NT2/D1 (cell line): Measurements from ENCODE around the gene FLOT2.

Experiments
- DNase-seq: peaks from one replicate; pipeline ENCODE4 v3.0.0-alpha.2; 2011; ENCODE audit warnings: low read depth, low spot score
- H3K27me3 ChIP-seq: 2 replicates; pipeline ENCODE4 v1.6.0; 2011; ENCODE audit warnings: mild to moderate bottlenecking; ENCODE audit not compliant: insufficient read length, insufficient read depth
- H3K36me3 ChIP-seq: 2 replicates; pipeline ENCODE4 v1.6.1; 2011; ENCODE audit warnings: mild to moderate bottlenecking, low read length, mixed read lengths; ENCODE audit not compliant: insufficient read depth, insufficient read length
- H3K4me1 ChIP-seq: 2 replicates; pipeline ENCODE4 v1.5.1; 2011; ENCODE audit not compliant: insufficient read depth, insufficient read length
- H3K4me3 ChIP-seq: 2 replicates; pipeline ENCODE4 v1.5.1; 2011; ENCODE audit warnings: low read depth; ENCODE audit not compliant: insufficient read length
- H3K9ac ChIP-seq: 2 replicates; pipeline ENCODE4 v1.6.0; 2011; ENCODE audit warnings: low read depth; ENCODE audit not compliant: insufficient read length
- H3K9me3 ChIP-seq: 2 replicates; pipeline ENCODE4 v1.5.1; 2011; ENCODE audit warnings: mild to moderate bottlenecking, low read length; ENCODE audit not compliant: insufficient read depth
- SUZ12 ChIP-seq: IDR thresholded peaks from 2 replicates; pipeline ENCODE4 v1.6.1; 2011; ENCODE audit not compliant: insufficient read length, insufficient read depth; ENCODE audit errors: extremely low read depth
- YY1 ChIP-seq: IDR thresholded peaks from 2 replicates; pipeline ENCODE4 v1.6.1; 2011; ENCODE audit not compliant: insufficient read length, insufficient read depth
- ZNF274 ChIP-seq: IDR thresholded peaks from 2 replicates; pipeline ENCODE4 v1.6.1; 2011; ENCODE audit warnings: mild to moderate bottlenecking, low read depth, low read length

FLOT2 gene

DNA sequence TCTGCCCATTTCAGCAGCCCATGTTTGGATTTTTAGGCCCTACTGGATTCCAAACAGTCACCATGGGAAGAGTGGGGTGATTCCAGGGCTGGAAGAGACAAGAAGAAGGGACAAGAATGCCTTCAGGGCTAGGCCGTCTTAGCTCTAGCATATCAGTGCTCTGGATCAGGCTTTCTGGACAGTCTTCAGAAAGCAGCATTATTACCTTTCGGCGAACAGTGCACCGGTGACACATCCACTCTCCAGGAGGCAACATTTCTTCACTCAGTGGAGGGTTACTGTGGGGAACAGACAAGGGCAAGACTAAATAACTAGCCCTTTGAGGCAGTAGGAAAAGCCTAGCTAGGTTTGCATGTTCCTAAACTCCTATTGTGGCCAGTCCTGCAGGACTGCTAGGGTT lies 29.3 kb upstream of the FLOT2 start:
- no peaks in the 10 kb centered on the region for H3K4me1 ChIP-seq
- no peaks in the 10 kb centered on the region for H3K27me3 ChIP-seq
- peaks cover 48% of the 10 kb centered on the region for H3K36me3 ChIP-seq
- no peak for DNase-seq
- no peak overlapping the region for H3K4me3 ChIP-seq
- peaks cover 5% of the 10 kb centered on the region; the same call in 1 of the 2 replicates for H3K9me3 ChIP-seq
- H3K9ac ChIP-seq = no peak overlapping the region
- TF ChIP-seq SUZ12 (no peak), YY1 (no peak), ZNF274 (no peak)

DNA sequence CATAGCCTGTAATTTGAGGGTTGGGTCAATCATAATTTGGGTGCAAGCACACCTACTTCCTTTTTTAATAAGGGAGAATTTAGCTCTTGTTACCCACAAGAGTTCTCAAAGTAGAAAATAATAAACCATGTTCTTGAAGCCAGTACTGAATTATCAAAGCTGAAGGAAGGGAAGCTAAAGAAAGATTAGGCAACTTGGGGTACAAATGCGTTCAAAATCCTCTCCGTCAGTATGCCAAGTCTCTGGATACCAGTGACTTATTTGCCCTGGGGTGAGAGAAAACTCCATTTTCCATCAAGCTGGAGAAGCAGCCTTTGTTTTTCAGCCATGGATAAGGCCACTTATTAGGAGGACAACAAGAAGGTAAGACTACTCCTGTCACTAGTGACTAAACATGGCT lies 28.8 kb upstream of the FLOT2 start:
- Histone ChIP-seq H3K27me3 (no peaks in the 10 kb centered on the region), H3K4me3 (no peak overlapping the region), H3K9ac (no peak overlapping the region), H3K4me1 (no peaks in the 10 kb centered on the region), H3K36me3 (peaks cover 52% of the 10 kb centered on the region), H3K9me3 (peaks cover 5% of the 10 kb centered on the region; the same call in 1 of the 2 replicates)
- no peak for TF ChIP-seq SUZ12
- TF ChIP-seq YY1 = no peak
- TF ChIP-seq ZNF274 = no peak
- DNase-seq = no peak

DNA sequence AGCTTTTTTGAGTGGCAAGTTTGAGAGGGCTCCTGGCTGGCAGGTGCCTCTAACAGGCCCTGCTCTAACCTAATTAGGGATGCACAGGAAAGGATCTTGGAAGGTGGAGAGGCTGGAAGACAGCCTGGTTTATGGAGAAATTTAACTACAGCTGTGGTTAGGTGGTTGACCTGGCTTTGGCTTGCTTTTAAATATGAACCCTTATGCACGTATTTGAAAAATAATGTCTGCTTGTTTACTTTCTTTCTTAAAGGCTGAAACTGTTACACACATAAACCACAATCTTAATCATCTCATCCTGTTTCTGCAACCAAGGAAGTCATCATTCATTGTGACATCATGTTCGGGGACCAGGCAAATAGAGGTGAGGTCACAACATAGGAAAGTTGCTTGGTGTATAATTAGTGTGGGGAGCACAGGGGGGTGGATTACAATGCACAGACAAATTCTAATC lies 28.4 kb upstream of the FLOT2 start:
- Histone ChIP-seq H3K27me3 (no peaks in the 10 kb centered on the region), H3K4me1 (no peaks in the 10 kb centered on the region), H3K4me3 (no peak overlapping the region), H3K9me3 (peaks cover 5% of the 10 kb centered on the region; the same call in 1 of the 2 replicates), H3K9ac (no peak overlapping the region), H3K36me3 (peaks cover 56% of the 10 kb centered on the region)
- DNase-seq = no peak
- TF ChIP-seq ZNF274 = no peak
- TF ChIP-seq SUZ12 = no peak
- TF ChIP-seq YY1 = no peak

DNA sequence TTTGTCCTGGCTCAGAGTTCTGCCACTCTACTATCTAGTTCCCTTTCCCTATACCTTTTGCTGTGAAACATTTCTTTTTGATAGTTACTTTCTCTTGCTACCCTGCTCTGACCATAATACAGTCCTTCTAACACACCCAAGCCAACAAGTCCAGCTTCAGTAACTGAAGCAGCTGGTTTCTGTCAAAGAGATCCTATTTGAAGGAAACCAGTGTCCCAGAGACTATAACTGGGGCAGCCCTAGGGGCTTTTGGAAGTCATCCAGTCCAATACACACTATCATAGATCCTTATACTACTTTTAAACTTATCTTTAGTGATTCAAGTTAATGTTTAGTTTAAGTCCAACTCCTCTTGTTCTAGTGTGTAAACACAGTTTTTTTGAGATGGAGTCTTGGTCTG lies 22.7 kb upstream of the FLOT2 start:
- no peak for DNase-seq
- peaks cover 83% of the 10 kb centered on the region for H3K36me3 ChIP-seq

DNA sequence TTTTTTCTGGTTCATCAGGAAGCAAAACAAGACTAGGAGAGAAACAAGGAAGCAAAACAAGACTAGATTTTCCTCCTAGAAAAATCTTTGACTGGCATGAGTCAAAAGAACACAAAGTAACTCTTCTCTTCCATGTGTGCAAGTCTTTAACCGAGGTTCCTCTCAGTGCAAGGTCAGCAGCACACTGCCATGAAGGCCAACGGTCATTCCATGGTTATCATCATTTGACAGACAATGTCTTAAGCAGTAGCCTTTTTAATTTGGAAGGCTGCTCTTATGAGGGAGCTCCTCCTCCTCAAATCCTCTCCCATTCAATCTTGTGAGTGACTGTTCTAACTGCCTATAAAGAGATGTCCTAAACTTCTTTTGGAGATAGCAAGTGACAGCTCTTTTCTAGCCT lies 20.8 kb upstream of the FLOT2 start:
- no peak for TF ChIP-seq ZNF274
- TF ChIP-seq SUZ12 = no peak
- TF ChIP-seq YY1 = no peak
- Histone ChIP-seq H3K9ac (no peak overlapping the region), H3K36me3 (peaks cover 88% of the 10 kb centered on the region), H3K4me1 (no peaks in the 10 kb centered on the region), H3K4me3 (no peak overlapping the region), H3K27me3 (no peaks in the 10 kb centered on the region), H3K9me3 (no peaks in the 10 kb centered on the region)
- DNase-seq = no peak

More for the DNA sequence above, 22.7 kb upstream of the FLOT2 start:
- H3K9me3 ChIP-seq = no peaks in the 10 kb centered on the region
- no peaks in the 10 kb centered on the region for H3K4me1 ChIP-seq
- H3K27me3 ChIP-seq = no peaks in the 10 kb centered on the region
- no peak overlapping the region for H3K4me3 ChIP-seq
- no peak overlapping the region for H3K9ac ChIP-seq
- TF ChIP-seq YY1 (no peak), SUZ12 (no peak), ZNF274 (no peak)

DNA sequence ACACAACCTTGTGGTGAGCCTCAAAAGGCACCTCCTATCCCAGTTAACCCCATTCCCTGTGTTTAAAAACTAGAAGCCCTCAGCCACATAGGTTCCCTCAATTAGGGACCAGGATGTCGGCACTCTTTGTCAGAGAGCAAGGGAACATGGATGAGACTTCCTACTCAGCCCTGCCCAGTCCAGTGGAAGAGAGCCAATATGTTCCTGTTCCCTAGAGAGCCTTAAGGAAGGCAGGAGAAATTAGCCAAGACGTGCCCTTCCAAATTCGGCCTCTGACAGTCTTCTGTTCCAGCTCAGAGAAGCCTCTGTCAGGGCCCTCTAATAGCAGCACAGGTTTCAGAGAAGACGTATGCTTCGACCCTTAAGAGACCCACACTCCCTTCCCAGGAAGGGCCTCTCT lies 19.9 kb upstream of the FLOT2 start:
- H3K9ac ChIP-seq = no peak overlapping the region
- peaks cover 90% of the 10 kb centered on the region for H3K36me3 ChIP-seq
- TF ChIP-seq YY1 = no peak
- TF ChIP-seq SUZ12 = no peak
- TF ChIP-seq ZNF274 = no peak

DNA sequence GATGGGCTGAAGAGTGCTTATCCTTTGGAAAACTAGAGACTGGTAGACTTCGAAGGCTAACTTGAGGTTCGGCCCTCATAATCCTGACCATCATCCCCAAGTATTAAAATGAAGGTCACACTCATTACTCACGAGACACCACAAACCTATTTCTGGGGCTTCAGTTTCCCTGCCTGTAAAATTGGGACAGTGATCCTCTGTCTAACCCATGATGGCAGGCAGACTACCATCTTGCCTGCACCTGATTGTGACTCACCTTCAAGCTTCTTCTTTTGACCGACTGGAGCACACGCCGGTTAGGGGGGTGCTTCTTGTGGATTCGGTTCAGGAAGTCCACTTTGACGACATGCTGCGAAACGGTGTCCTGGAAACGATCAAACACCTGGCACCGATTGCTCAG lies 19.5 kb upstream of the FLOT2 start:
- Histone ChIP-seq H3K9ac (no peak overlapping the region), H3K4me1 (no peaks in the 10 kb centered on the region), H3K9me3 (no peaks in the 10 kb centered on the region), H3K36me3 (peaks cover 91% of the 10 kb centered on the region), H3K4me3 (no peak overlapping the region), H3K27me3 (no peaks in the 10 kb centered on the region)
- no peak for TF ChIP-seq ZNF274
- no peak for TF ChIP-seq YY1
- no peak for TF ChIP-seq SUZ12
- DNase-seq = no peak

More for the DNA sequence above, 19.9 kb upstream of the FLOT2 start:
- Histone ChIP-seq H3K4me3 (no peak overlapping the region), H3K27me3 (no peaks in the 10 kb centered on the region), H3K4me1 (no peaks in the 10 kb centered on the region), H3K9me3 (no peaks in the 10 kb centered on the region)
- no peak for DNase-seq

DNA sequence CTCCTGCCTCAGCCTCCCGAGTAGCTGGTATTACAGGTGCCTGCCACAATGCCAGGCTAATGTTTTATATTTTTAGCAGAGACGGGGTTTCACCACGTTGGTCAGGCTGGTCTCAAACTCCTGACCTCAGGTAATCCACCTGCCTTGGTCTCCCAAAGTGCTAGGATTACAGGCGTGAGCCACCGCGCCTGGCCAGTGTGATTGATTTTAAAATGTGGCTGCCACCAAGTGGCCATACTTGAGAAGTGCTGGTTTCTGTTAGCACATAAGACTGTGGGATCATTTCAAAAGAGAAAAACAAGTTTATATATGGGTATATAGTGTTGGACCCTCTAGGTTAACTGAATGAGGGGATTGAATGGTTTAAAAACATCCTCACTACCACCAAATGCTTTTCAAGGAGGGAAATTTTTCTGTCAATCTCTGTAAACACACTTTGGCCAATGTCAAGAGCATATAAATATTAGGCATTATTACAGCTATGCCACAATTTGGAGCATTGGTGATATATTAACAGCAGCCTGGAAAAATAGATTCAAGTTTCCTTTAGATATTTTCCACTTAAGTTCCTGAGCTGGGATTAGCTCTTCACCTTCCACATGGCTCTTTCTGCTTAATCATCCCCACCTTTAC lies 18.9 kb upstream of the FLOT2 start:
- TF ChIP-seq ZNF274 (no peak), YY1 (no peak), SUZ12 (no peak)
- Histone ChIP-seq H3K4me3 (no peak overlapping the region), H3K9ac (no peak overlapping the region), H3K27me3 (no peaks in the 10 kb centered on the region), H3K4me1 (no peaks in the 10 kb centered on the region), H3K9me3 (no peaks in the 10 kb centered on the region), H3K36me3 (peaks cover 91% of the 10 kb centered on the region)
- no peak for DNase-seq
